IMR-90 (cell line): ENCODE data around the gene CALHM1. TPM values are rescaled to one million over a fixed set of nuclear protein-coding genes. Genes with fewer than 3 reads are reported as not detected.

Experiments used
- ATAC-seq: fragments of 200-7000 bp; cut with Tn5 transposase; 2 replicates; pipeline ENCODE4 v1.9.1; 2020; ENCODE audit warnings: low read depth, mild to moderate bottlenecking, moderate library complexity
- BruUV-seq: library from RNA; stranded (reverse); fragments of 400-500 nt; replicated peaks from 2 replicates; lab custom pipeline; 2021; lab: Mats Ljungman, UMichigan
- CTCF ChIA-PET: fragments of 300-600 bp; formaldehyde crosslinking; extraction: SDS; loops from one replicate; lab custom pipeline; 2021; ENCODE audit warnings: antibody characterized with exemption; lab: Yijun Ruan, JAX
- POLR2A ChIA-PET: fragments of 300-600 bp; sonication (Branson Sonifier 250); formaldehyde crosslinking; loops from one replicate; lab custom pipeline; 2022; ENCODE audit warnings: antibody characterized with exemption; ENCODE audit not compliant: unreplicated experiment; lab: Charles Lee
- DNase-seq: peaks from one replicate; pipeline ENCODE4 v3.0.0; 2013
- H2AFZ ChIP-seq: replicated peaks from 2 replicates; pipeline ENCODE3; 2013; ENCODE audit warnings: low read length, mild to moderate bottlenecking; ENCODE audit not compliant: poor library complexity
- H2AK5ac ChIP-seq: 2 replicates; pipeline ENCODE4 v1.6.1; 2013; ENCODE audit warnings: low read depth, low read length, inconsistent platforms
- H2AK9ac ChIP-seq: replicated peaks from 2 replicates; pipeline ENCODE3; 2013; ENCODE audit warnings: mild to moderate bottlenecking, low read depth, low read length, moderate library complexity; ENCODE audit not compliant: poor library complexity
- H2BK120ac ChIP-seq: 2 replicates; pipeline ENCODE4 v1.6.1; 2013; ENCODE audit warnings: low read depth, low read length, inconsistent platforms
- H2BK15ac ChIP-seq: 3 replicates; pipeline ENCODE4 v1.6.1; 2013; ENCODE audit warnings: low read depth, low read length, inconsistent platforms
- H2BK20ac ChIP-seq: 2 replicates; pipeline ENCODE4 v1.6.1; 2013; ENCODE audit warnings: low read depth, mild to moderate bottlenecking, inconsistent platforms, low read length, moderate library complexity
- H2BK5ac ChIP-seq: 2 replicates; pipeline ENCODE4 v1.6.1; 2013; ENCODE audit warnings: mild to moderate bottlenecking, low read depth, low read length, inconsistent platforms; ENCODE audit not compliant: poor library complexity, severe bottlenecking
- H3K14ac ChIP-seq: replicated peaks from 2 replicates; pipeline ENCODE4 v1.6.1; 2013; ENCODE audit warnings: low read depth, low read length, inconsistent platforms
- H3K18ac ChIP-seq: 2 replicates; pipeline ENCODE4 v1.6.1; 2013; ENCODE audit warnings: low read depth, low read length, control low read depth
- H3K23ac ChIP-seq: 2 replicates; pipeline ENCODE4 v1.6.1; 2013; ENCODE audit warnings: low read depth, low read length, inconsistent platforms
- H3K27ac ChIP-seq: 2 replicates; pipeline ENCODE4 v1.5.1; 2013; ENCODE audit warnings: mild to moderate bottlenecking, control low read depth, low read length; ENCODE audit not compliant: insufficient read depth
- H3K27me3 ChIP-seq: 2 replicates; pipeline ENCODE4 v1.6.1; 2013; ENCODE audit warnings: low read length; ENCODE audit not compliant: control insufficient read depth, insufficient read depth
- H3K36me3 ChIP-seq: 2 replicates; pipeline ENCODE4 v1.6.1; 2013; ENCODE audit warnings: low read length, mixed read lengths; ENCODE audit not compliant: control insufficient read depth, insufficient read depth
- H3K4ac ChIP-seq: 2 replicates; pipeline ENCODE4 v1.6.1; 2013; ENCODE audit warnings: low read depth, low read length, inconsistent platforms
- H3K4me1 ChIP-seq: 2 replicates; pipeline ENCODE4 v1.6.1; 2013; ENCODE audit warnings: low read length, mixed read lengths; ENCODE audit not compliant: control insufficient read depth, insufficient read depth
- H3K4me2 ChIP-seq: 2 replicates; pipeline ENCODE4 v1.6.1; 2013; ENCODE audit warnings: low read depth, mild to moderate bottlenecking, control low read depth, low read length, moderate library complexity
- H3K4me3 ChIP-seq: 2 replicates; pipeline ENCODE4 v1.5.1; 2013; ENCODE audit warnings: low read depth, mild to moderate bottlenecking, control low read depth, low read length, moderate library complexity; ENCODE audit not compliant: insufficient read depth
- H3K56ac ChIP-seq: 2 replicates; pipeline ENCODE4 v1.6.1; 2013; ENCODE audit warnings: low read length, inconsistent platforms; ENCODE audit not compliant: insufficient read depth; ENCODE audit errors: extremely low read depth
- H3K79me1 ChIP-seq, 2 experiments: 2 replicates each; pipeline ENCODE4 v1.6.1; 2013; ENCODE audit warnings: low read length in 2 of 2, inconsistent platforms in 1 of 2, low read depth in 1 of 2
- H3K9ac ChIP-seq: 2 replicates; pipeline ENCODE4 v1.6.1; 2013; ENCODE audit warnings: low read depth, low read length, control low read depth
- H3K9me1 ChIP-seq: 2 replicates; pipeline ENCODE4 v1.6.1; 2013; ENCODE audit warnings: low read length, inconsistent platforms; ENCODE audit not compliant: insufficient read depth
- H3K9me3 ChIP-seq: 2 replicates; pipeline ENCODE4 v1.6.1; 2013; ENCODE audit warnings: low read length; ENCODE audit not compliant: control insufficient read depth, insufficient read depth
- H4K20me1 ChIP-seq: 2 replicates; pipeline ENCODE4 v1.6.1; 2013; ENCODE audit warnings: low read length, inconsistent platforms; ENCODE audit not compliant: insufficient read depth
- H4K5ac ChIP-seq: 2 replicates; pipeline ENCODE4 v1.6.1; 2013; ENCODE audit warnings: mild to moderate bottlenecking, low read depth, low read length, control low read depth
- H4K8ac ChIP-seq, 2 experiments: 2 replicates each; pipeline ENCODE4 v1.6.1; 2013; ENCODE audit warnings: low read depth in 2 of 2, low read length in 2 of 2, control low read depth in 1 of 2, inconsistent platforms in 1 of 2
- H4K91ac ChIP-seq: 2 replicates; pipeline ENCODE4 v1.6.1; 2013; ENCODE audit warnings: low read depth, low read length, inconsistent platforms; ENCODE audit not compliant: insufficient read depth
- SMC3 ChIP-seq: fragments of 150-350 bp; IDR thresholded peaks from 2 replicates; pipeline ENCODE4 v1.6.1; 2016; ENCODE audit warnings: low read depth, mild to moderate bottlenecking, antibody characterized with exemption, low read length, moderate library complexity
- WGBS, 2 experiments: methylation state at CpG; one replicate each; pipeline versions ENCODE4 v1.1.5 to v1.1.7; 2013; ENCODE audit warnings: missing lambda C conversion rate in 2 of 2; ENCODE audit not compliant: insufficient read length in 1 of 2; ENCODE audit errors: extremely low coverage in 2 of 2; 5-methylcytosine and 5-hydroxymethylcytosine counted together
- dilution Hi-C: fragments of 300-500 bp; cut with HindIII; formaldehyde crosslinking; loops from one replicate; pipeline ENCODE4 v1.14.3; 2018; ENCODE audit warnings: low sequenced_read_pairs; ENCODE audit not compliant: unreplicated experiment
- in situ Hi-C: fragments of 300-500 bp; cut with MboI; formaldehyde crosslinking; loops from 3 replicates; pipeline ENCODE4 v1.14.3; 2019; ENCODE audit warnings: low sequenced_read_pairs, inconsistent platforms, mixed read lengths
- intact Hi-C: fragments of 100-400 bp; cut with micrococcal nuclease; formaldehyde crosslinking; loops from 2 replicates; pipeline ENCODE4 v1.10.0; 2022
- polyA plus RNA-seq, 3 experiments: library from polyadenylated mRNA; depleted of rRNA; stranded (reverse); fragments of >200 nt; gene quantifications; 2 replicates each; pipeline ENCODE4 v1.2.3, GENCODE V29; 2012; ENCODE audit warnings: low replicate concordance in 1 of 3
- total RNA-seq: library from RNA; depleted of rRNA; stranded (reverse); fragments of >200 nt; gene quantifications from 2 replicates; pipeline ENCODE4 v1.2.3, GENCODE V29; 2012

CALHM1 gene
- total and polyA plus RNA-seq, 2 of the 4 experiments (the other 2 are of a cell fraction) = not detected

GRCh38 chr10:103457896-103458583 is 660 bp downstream of the CALHM1 start:
- no peaks in the 10 kb centered on the region for H3K36me3 ChIP-seq
- H3K9me1 ChIP-seq = no peaks in the 10 kb centered on the region
- H3K4me3 ChIP-seq = no peak overlapping the region
- ATAC-seq = no peak
- dilution Hi-C loops = no loop called here
- H3K9me3 ChIP-seq = no peaks in the 10 kb centered on the region
- DNase-seq = no peak
- H3K23ac ChIP-seq = no peak overlapping the region
- H3K4me2 ChIP-seq = no peak overlapping the region
- no peak overlapping the region for H3K4ac ChIP-seq
- WGBS, 2 experiments = 91% methylated on average over 20 of the region's 39 CpGs; no CpG with 5 or more reads in 1 of the 2 experiments
- CTCF ChIA-PET = no interaction called here
- H2AK9ac ChIP-seq = no peak overlapping the region
- H4K5ac ChIP-seq = no peak overlapping the region
- TF ChIP-seq SMC3 = no peak
- H3K79me1 ChIP-seq = no peaks in the 10 kb centered on the region
- no peak overlapping the region for H3K18ac ChIP-seq
- H4K8ac ChIP-seq = no peak overlapping the region
- BruUV-seq = no TSS peak
- no peak overlapping the region for H4K91ac ChIP-seq
- no peak overlapping the region for H2BK120ac ChIP-seq
- H3K9ac ChIP-seq = no peak overlapping the region
- H3K27ac ChIP-seq = no peak overlapping the region
- H2BK5ac ChIP-seq = no peak overlapping the region
- H2AK5ac ChIP-seq = no peak overlapping the region
- no peak overlapping the region for H2BK20ac ChIP-seq
- H4K20me1 ChIP-seq = no peaks in the 10 kb centered on the region
- no peak overlapping the region for H3K14ac ChIP-seq
- no peak overlapping the region for H3K56ac ChIP-seq
- in situ Hi-C loops = no loop called here
- peaks cover 16% of the 10 kb centered on the region for H3K27me3 ChIP-seq
- intact Hi-C loops = no loop called here
- no peak overlapping the region for H2AFZ ChIP-seq
- POLR2A ChIA-PET = no interaction called here
- H2BK15ac ChIP-seq = no peak overlapping the region
- H3K4me1 ChIP-seq = no peaks in the 10 kb centered on the region
